ENCODE data around the gene FAM240A.

The FAM240A gene

GRCh38 chr3:46662771-46663551, 50.6 kb downstream of the FAM240A start:
- no peak for DNase-seq (ENCODE audit: low read depth in 2 of 2)

GRCh38 chr3:46663591-46664135, 51.3 kb downstream of the FAM240A start:
- DNase-seq (ENCODE audit: low read depth in 2 of 2) = no peak

- DNase-seq (ENCODE audit: low read depth in 2 of 2) = no peak
Measured at GRCh38 chr3:46664188-46664970, 52.1 kb downstream of the FAM240A start.

- no peak for DNase-seq (ENCODE audit: low read depth in 2 of 2)
Measured at GRCh38 chr3:46664971-46665762, 52.8 kb downstream of the FAM240A start.

GRCh38 chr3:46665763-46666452, 53.6 kb downstream of the FAM240A start:
- DNase-seq (ENCODE audit: low read depth in 2 of 2) = no peak

GRCh38 chr3:46666453-46666845, 54.1 kb downstream of the FAM240A start:
- DNase-seq (ENCODE audit: low read depth in 2 of 2) = no peak

- DNase-seq (ENCODE audit: low read depth in 2 of 2) = no peak
Measured at GRCh38 chr3:46667061-46667621, 54.8 kb downstream of the FAM240A start.

GRCh38 chr3:46667657-46668056, 55.3 kb downstream of the FAM240A start:
- DNase-seq (ENCODE audit: low read depth in 2 of 2) = no peak

- no peak for DNase-seq (ENCODE audit: low read depth in 2 of 2)
Measured at GRCh38 chr3:46668116-46668515, 55.8 kb downstream of the FAM240A start.

GRCh38 chr3:46668591-46668990, 56.3 kb downstream of the FAM240A start:
- DNase-seq (ENCODE audit: low read depth in 2 of 2) = no peak

GRCh38 chr3:46669191-46669999, 57.1 kb downstream of the FAM240A start:
- DNase-seq (ENCODE audit: low read depth in 2 of 2) = no peak

GRCh38 chr3:46670000-46670890, 57.9 kb downstream of the FAM240A start:
- no peak for DNase-seq (ENCODE audit: low read depth in 2 of 2)

GRCh38 chr3:46670891-46671427, 58.6 kb downstream of the FAM240A start:
- DNase-seq (ENCODE audit: low read depth in 2 of 2) = no peak

GRCh38 chr3:46671541-46672348, 59.4 kb downstream of the FAM240A start:
- no peak for DNase-seq (ENCODE audit: low read depth in 2 of 2)

- DNase-seq (ENCODE audit: low read depth in 2 of 2) = no peak
Measured at GRCh38 chr3:46672349-46672695, 60.0 kb downstream of the FAM240A start.

GRCh38 chr3:46673151-46674030, 61.1 kb downstream of the FAM240A start:
- no peak for DNase-seq (ENCODE audit: low read depth in 2 of 2)

Data from stimulated activated CD8-positive, alpha-beta memory T cell treated with anti-CD3 and anti-CD28 coated beads, Interleukin-2, amount 100 ng/mL, for 1 hour (primary cell).